ENCODE results near the gene HOXC9. TPM values are rescaled to one million over a fixed set of nuclear protein-coding genes. Genes with fewer than 3 reads are reported as not detected.

The HOXC9 gene
- total and polyA plus RNA-seq, 2 of the 4 experiments (the other 2 are of a cell fraction): 0.26 TPM; not detected in 1

DNA sequence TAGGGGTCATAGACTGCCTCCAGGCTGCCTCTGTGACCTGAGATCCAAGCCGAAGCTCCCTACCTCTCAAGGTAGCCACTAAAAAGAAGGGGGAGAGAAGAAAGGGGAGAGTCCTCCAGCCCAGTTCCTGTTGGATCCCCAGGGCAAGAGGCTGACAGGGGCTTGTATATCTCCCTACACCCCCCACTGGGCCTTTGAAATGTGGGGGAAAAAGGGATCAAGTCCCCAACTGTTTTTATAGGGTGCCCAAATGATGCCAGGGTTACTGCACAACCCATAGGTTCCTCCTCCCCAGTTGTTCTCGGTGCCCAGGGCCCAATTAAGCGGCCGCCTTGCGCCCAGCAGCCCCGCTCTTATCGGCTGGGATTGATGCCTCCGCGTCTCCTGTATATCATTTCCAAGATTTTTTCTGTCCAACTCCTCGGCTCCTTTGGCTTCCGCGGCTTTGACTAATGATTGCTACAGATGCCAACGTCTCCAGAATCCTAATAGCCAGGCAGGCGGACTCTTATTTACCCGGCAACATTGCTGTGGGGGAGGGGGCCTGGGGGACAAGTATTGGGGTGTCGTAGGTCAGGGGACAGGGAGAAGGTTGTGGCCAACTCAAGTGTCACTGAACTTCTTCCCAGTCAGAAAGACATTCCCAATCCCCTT, 46.0 kb downstream of the HOXC9 start:
- ChIA-PET CTCF (no interaction called here), POLR2A (ENCODE audit: unreplicated experiment) (no interaction called here)
- peaks cover 71% of the 10 kb centered on the region for H3K27me3 ChIP-seq (ENCODE audit: control insufficient read depth, insufficient read depth, low read length)
- ATAC-seq (ENCODE audit: low read depth) (no peak), DNase-seq (no peak)
- H3K9me3 ChIP-seq (ENCODE audit: control insufficient read depth, insufficient read depth, low read length): no peaks in the 10 kb centered on the region
- dilution Hi-C loops (cut with HindIII; ENCODE audit: low sequenced_read_pairs, unreplicated experiment) (no loop called here), in situ Hi-C loops (cut with MboI; ENCODE audit: low sequenced_read_pairs) (no loop called here), intact Hi-C loops (cut with micrococcal nuclease) (no loop called here)
- no peak overlapping the region for H2BK5ac ChIP-seq (ENCODE audit: low read depth, low read length, poor library complexity, severe bottlenecking)
- H4K8ac ChIP-seq (ENCODE audit: low read depth in 2 of 2, low read length in 2 of 2): no peak overlapping the region
- no peaks in the 10 kb centered on the region for H3K4me1 ChIP-seq (ENCODE audit: control insufficient read depth, insufficient read depth, low read length)
- BruUV-seq (replicated peaks): no TSS peak
- no peak overlapping the region for H3K27ac ChIP-seq (ENCODE audit: insufficient read depth, low read length)
- no peak overlapping the region for H4K91ac ChIP-seq (ENCODE audit: insufficient read depth, low read depth, low read length)
- no peaks in the 10 kb centered on the region for H3K36me3 ChIP-seq (ENCODE audit: control insufficient read depth, insufficient read depth, low read length)
- no peak overlapping the region for H2BK20ac ChIP-seq (ENCODE audit: low read depth, low read length)
- H3K79me1 ChIP-seq (ENCODE audit: low read depth in 1 of 2, low read length in 2 of 2): no peaks in the 10 kb centered on the region
- no peak overlapping the region for H4K5ac ChIP-seq (ENCODE audit: low read depth, low read length)
- H2BK15ac ChIP-seq (ENCODE audit: low read depth, low read length): no peak overlapping the region
- no peak overlapping the region for H3K9ac ChIP-seq (ENCODE audit: low read depth, low read length)
- H2AFZ ChIP-seq (replicated peaks; ENCODE audit: low read length, poor library complexity): no peak overlapping the region
- no peaks in the 10 kb centered on the region for H3K9me1 ChIP-seq (ENCODE audit: insufficient read depth, low read length)
- no peak overlapping the region for H3K56ac ChIP-seq (ENCODE audit: extremely low read depth, insufficient read depth, low read length)
- H3K4me2 ChIP-seq (ENCODE audit: low read depth, low read length): no peak overlapping the region
- H3K4ac ChIP-seq (ENCODE audit: low read depth, low read length): no peak overlapping the region
- H3K18ac ChIP-seq (ENCODE audit: low read depth, low read length): no peak overlapping the region
- TF ChIP-seq RAD21 (IDR thresholded peaks at IDR 0.05; ENCODE audit: low read length) (no peak), CEBPB (IDR thresholded peaks at IDR 0.05; ENCODE audit: low read depth, low read length) (no peak), BHLHE40 (IDR thresholded peaks at IDR 0.05; ENCODE audit: low read depth, low read length) (no peak), ELK1 (IDR thresholded peaks at IDR 0.05; ENCODE audit: borderline replicate concordance, low read depth, low read length) (no peak), NFE2L2 (IDR thresholded peaks at IDR 0.05; ENCODE audit: low read depth, low read length) (no peak), MAZ (IDR thresholded peaks at IDR 0.05; ENCODE audit: borderline replicate concordance, low read depth, low read length) (no peak), MXI1 (IDR thresholded peaks at IDR 0.05; ENCODE audit: borderline replicate concordance, low read depth, low read length) (no peak)
- TF ChIP-seq, protein P1, sequence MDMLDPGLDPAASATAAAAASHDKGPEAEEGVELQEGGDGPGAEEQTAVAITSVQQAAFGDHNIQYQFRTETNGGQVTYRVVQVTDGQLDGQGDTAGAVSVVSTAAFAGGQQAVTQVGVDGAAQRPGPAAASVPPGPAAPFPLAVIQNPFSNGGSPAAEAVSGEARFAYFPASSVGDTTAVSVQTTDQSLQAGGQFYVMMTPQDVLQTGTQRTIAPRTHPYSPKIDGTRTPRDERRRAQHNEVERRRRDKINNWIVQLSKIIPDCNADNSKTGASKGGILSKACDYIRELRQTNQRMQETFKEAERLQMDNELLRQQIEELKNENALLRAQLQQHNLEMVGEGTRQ (IDR thresholded peaks at IDR 0.05; ENCODE audit: low read depth, low read length): no peak
- TF ChIP-seq, protein P2, sequence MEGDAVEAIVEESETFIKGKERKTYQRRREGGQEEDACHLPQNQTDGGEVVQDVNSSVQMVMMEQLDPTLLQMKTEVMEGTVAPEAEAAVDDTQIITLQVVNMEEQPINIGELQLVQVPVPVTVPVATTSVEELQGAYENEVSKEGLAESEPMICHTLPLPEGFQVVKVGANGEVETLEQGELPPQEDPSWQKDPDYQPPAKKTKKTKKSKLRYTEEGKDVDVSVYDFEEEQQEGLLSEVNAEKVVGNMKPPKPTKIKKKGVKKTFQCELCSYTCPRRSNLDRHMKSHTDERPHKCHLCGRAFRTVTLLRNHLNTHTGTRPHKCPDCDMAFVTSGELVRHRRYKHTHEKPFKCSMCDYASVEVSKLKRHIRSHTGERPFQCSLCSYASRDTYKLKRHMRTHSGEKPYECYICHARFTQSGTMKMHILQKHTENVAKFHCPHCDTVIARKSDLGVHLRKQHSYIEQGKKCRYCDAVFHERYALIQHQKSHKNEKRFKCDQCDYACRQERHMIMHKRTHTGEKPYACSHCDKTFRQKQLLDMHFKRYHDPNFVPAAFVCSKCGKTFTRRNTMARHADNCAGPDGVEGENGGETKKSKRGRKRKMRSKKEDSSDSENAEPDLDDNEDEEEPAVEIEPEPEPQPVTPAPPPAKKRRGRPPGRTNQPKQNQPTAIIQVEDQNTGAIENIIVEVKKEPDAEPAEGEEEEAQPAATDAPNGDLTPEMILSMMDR (conservative IDR thresholded peaks at IDR 0.05; ENCODE audit: low read depth, low read length): no peak
- H2AK9ac ChIP-seq (replicated peaks; ENCODE audit: low read depth, low read length, poor library complexity): no peak overlapping the region
- H3K4me3 ChIP-seq (ENCODE audit: insufficient read depth, low read depth, low read length): no peak overlapping the region
- 40% methylated on average over 3 of the region's 16 CpGs; no CpG with 5 or more reads in 1 of the 2 experiments for WGBS, 2 experiments (ENCODE audit: extremely low coverage in 2 of 2, insufficient read length in 1 of 2)
- H3K14ac ChIP-seq (replicated peaks; ENCODE audit: low read depth, low read length): no peak overlapping the region
- H2AK5ac ChIP-seq (ENCODE audit: low read depth, low read length): no peak overlapping the region
- H2BK120ac ChIP-seq (ENCODE audit: low read depth, low read length): no peak overlapping the region
- H4K20me1 ChIP-seq (ENCODE audit: insufficient read depth, low read length): no peaks in the 10 kb centered on the region
- H3K23ac ChIP-seq (ENCODE audit: low read depth, low read length): no peak overlapping the region
